ENCODE measurements around the gene MTTP. TPM values are rescaled to one million over a fixed set of nuclear protein-coding genes. Genes with fewer than 3 reads are reported as not detected.

Gene MTTP
- total and polyA plus RNA-seq, 3 experiments from 2014 or later, result not detected

DNA sequence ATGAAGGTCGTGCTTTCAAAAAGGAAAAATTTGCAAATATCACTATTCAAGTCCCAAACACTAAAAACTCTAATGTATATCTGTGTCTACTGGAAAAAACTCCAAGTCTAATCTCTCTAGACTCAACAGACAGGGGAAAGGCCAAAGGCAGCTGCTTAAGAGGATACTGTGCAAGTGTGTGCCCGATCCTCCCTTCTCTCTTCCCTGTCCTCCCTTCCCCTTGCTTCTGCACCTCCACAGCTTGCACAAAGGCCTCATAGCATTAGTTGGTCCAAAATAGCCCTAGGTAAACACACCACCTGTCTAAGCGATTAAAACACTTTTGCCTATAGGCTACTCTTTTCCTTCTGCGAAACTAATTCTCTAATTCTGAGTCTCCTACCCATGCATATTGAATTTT is 72.4 kb downstream of the MTTP start:
- no peaks in the 10 kb centered on the region for H3K9me3 Mint-ChIP-seq
- H3K36me3 Mint-ChIP-seq, result no peaks in the 10 kb centered on the region
- CTCF ChIA-PET, result no interaction called here
- Histone ChIP-seq H3K36me3 (ENCODE audit: insufficient read depth, low read length) (no peaks in the 10 kb centered on the region), H3K4me3 (ENCODE audit: low read length) (no peak overlapping the region), H3K4me1 (ENCODE audit: insufficient read depth, low read length) (no peaks in the 10 kb centered on the region), H3K27ac (ENCODE audit: low read depth, low read length) (no peak overlapping the region), H3K27me3 (ENCODE audit: insufficient read depth, low read length, poor library complexity, severe bottlenecking) (no peaks in the 10 kb centered on the region), H3K9me3 (ENCODE audit: low read length) (no peaks in the 10 kb centered on the region)
- POLR2A ChIA-PET, result no interaction called here
- DNase-seq, result no peak
- H3K4me3 Mint-ChIP-seq, result no peak overlapping the region
- no peaks in the 10 kb centered on the region for H3K4me1 Mint-ChIP-seq
- peaks cover 5 to 7% of the 10 kb centered on the region in 2 donors for H3K27me3 Mint-ChIP-seq
- peak overlapping the region in 1 of 8 donors; percentile 15 for H3K27ac Mint-ChIP-seq

DNA sequence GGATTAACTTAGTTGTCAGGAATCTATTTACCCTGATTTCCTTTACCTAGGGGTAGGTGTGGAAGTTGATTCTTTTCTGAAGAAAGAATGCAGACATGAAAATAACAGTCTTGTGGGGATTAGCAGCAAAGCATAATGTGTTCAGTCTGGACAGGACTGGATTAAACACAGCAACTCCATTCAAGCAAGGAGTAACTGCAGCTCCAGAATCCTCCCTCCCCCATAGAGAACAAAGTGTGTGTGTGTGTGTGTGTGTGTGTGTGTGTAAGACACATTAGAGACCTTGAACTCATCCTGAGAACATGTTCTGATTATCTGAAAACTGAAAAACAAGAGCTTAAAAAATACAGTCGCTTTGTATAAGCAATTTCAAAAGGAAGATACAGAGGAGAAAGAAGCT is 73.7 kb downstream of the MTTP start:
- ChIA-PET CTCF (no interaction called here), POLR2A (no interaction called here)
- Histone ChIP-seq H3K4me3 (ENCODE audit: low read length) (no peak overlapping the region), H3K27me3 (ENCODE audit: insufficient read depth, low read length, poor library complexity, severe bottlenecking) (no peaks in the 10 kb centered on the region), H3K4me1 (ENCODE audit: insufficient read depth, low read length) (no peaks in the 10 kb centered on the region), H3K27ac (ENCODE audit: low read depth, low read length) (no peak overlapping the region), H3K36me3 (ENCODE audit: insufficient read depth, low read length) (no peaks in the 10 kb centered on the region), H3K9me3 (ENCODE audit: low read length) (no peaks in the 10 kb centered on the region)
- Mint-ChIP-seq H3K36me3 (no peaks in the 10 kb centered on the region), H3K4me3 (no peak overlapping the region), H3K9me3 (no peaks in the 10 kb centered on the region), H3K27ac (no peak overlapping the region), H3K27me3 (peaks cover under 1 to 5% of the 10 kb centered on the region in 2 donors), H3K4me1 (no peaks in the 10 kb centered on the region)
- DNase-seq, result no peak

DNA sequence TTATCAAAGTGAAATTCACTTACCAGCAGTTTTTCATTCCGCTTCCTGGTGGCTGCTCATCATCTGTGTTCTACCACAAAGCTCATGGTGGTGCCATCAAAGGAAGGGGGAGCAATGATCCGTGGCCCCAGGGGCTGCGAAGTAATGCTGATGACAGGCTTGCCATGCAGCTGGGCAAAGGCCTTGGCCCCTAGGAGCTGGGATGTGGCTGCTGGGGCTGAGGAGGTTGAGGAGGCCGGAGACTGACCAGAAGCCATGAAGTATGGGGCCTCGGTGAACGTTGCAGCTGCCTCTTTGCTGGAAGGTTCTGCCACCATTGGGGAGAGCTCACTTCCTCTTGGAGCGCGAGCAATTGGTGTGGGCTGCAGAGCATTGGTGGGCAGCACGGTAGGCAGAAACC is 74.6 kb downstream of the MTTP start:
- Histone ChIP-seq H3K9me3 (ENCODE audit: low read length) (no peaks in the 10 kb centered on the region), H3K27me3 (ENCODE audit: insufficient read depth, low read length, poor library complexity, severe bottlenecking) (no peaks in the 10 kb centered on the region), H3K4me1 (ENCODE audit: insufficient read depth, low read length) (no peaks in the 10 kb centered on the region), H3K27ac (ENCODE audit: low read depth, low read length) (no peak overlapping the region), H3K4me3 (ENCODE audit: low read length) (no peak overlapping the region), H3K36me3 (ENCODE audit: insufficient read depth, low read length) (no peaks in the 10 kb centered on the region)
- no peak for DNase-seq
- H3K27me3 Mint-ChIP-seq, result peaks cover 0 to 3% of the 10 kb centered on the region in 2 donors
- ChIA-PET CTCF (no interaction called here), POLR2A (no interaction called here)
- no peak overlapping the region for H3K4me3 Mint-ChIP-seq
- no peaks in the 10 kb centered on the region for H3K36me3 Mint-ChIP-seq
- H3K9me3 Mint-ChIP-seq, result no peaks in the 10 kb centered on the region
- no peak overlapping the region for H3K27ac Mint-ChIP-seq
- H3K4me1 Mint-ChIP-seq, result no peaks in the 10 kb centered on the region

DNA sequence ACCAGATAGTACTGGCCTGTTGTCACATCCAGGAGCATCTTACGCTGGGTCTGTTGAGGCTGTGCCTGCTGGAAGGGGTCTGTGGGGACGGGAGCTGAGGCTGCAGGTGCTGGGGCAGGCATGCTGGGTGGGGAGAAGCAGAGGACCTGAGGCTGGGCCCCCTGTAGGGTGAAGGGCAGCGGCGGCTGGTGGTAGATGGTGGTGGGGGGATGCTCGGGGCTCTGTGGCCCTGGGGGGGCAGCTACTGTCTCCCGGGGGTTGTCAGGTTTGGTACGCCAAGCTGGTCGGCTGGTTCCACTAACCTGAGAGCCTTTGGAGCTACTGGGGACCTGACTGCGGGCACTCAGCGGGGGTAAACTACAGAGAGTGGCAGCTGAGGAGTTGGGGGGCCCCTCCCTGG is 75.2 kb downstream of the MTTP start:
- Mint-ChIP-seq H3K4me3 (no peak overlapping the region), H3K9me3 (no peaks in the 10 kb centered on the region), H3K4me1 (no peaks in the 10 kb centered on the region), H3K27me3 (peaks cover 0 to under 1% of the 10 kb centered on the region in 2 donors), H3K27ac (no peak overlapping the region), H3K36me3 (no peaks in the 10 kb centered on the region)
- Histone ChIP-seq H3K4me3 (ENCODE audit: low read length) (no peak overlapping the region), H3K27ac (ENCODE audit: low read depth, low read length) (no peak overlapping the region), H3K27me3 (ENCODE audit: insufficient read depth, low read length, poor library complexity, severe bottlenecking) (no peaks in the 10 kb centered on the region), H3K36me3 (ENCODE audit: insufficient read depth, low read length) (no peaks in the 10 kb centered on the region), H3K9me3 (ENCODE audit: low read length) (no peaks in the 10 kb centered on the region), H3K4me1 (ENCODE audit: insufficient read depth, low read length) (no peaks in the 10 kb centered on the region)
- no peak for DNase-seq
- ChIA-PET CTCF (no interaction called here), POLR2A (no interaction called here)

DNA sequence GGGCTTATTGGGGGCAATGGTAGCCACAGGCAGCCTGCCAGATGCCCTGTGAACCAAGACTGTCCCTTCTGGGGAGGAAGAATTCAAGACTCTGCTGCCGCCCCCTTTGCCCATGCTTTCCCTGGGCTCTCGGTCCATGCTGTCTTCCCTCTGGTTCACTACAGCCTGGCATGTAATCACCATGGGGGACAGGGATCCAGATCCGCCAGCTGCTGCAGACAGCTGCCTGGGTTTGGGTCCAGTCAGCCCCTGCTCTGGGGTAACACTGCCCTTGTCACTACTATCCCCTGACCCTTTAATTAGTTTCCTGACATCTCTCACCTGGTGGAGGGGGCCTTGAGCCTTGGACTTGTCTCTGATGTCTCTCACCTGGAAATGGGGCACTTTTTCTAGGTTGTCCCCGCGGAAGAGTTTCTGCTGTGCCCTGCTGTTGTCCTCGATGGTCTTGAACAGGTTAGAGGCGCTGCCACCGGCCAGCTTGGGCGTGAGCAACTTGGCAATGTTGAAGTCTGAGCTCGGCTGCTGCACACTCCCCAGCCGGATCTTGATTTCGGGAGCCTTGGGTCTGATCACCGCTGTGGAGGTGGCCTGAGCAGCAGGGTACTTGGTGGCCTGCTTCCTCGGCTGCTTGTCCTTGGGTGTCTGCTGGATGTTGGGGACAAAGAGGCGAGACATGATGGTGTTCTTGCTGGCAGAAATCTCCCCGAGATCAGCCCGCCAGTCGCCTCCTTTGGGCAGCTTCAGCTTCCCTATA is 76.6 kb downstream of the MTTP start:
- H3K27ac Mint-ChIP-seq, result no peak overlapping the region
- no peaks in the 10 kb centered on the region for H3K9me3 Mint-ChIP-seq
- Histone ChIP-seq H3K27ac (ENCODE audit: low read depth, low read length) (no peak overlapping the region), H3K4me1 (ENCODE audit: insufficient read depth, low read length) (no peaks in the 10 kb centered on the region), H3K4me3 (ENCODE audit: low read length) (no peak overlapping the region), H3K27me3 (ENCODE audit: insufficient read depth, low read length, poor library complexity, severe bottlenecking) (no peaks in the 10 kb centered on the region), H3K36me3 (ENCODE audit: insufficient read depth, low read length) (no peaks in the 10 kb centered on the region), H3K9me3 (ENCODE audit: low read length) (no peaks in the 10 kb centered on the region)
- CTCF ChIA-PET, result no interaction called here
- no peak for DNase-seq
- no peak overlapping the region for H3K4me3 Mint-ChIP-seq
- no peaks in the 10 kb centered on the region for H3K36me3 Mint-ChIP-seq
- peaks cover 0 to 3% of the 10 kb centered on the region in 2 donors for H3K27me3 Mint-ChIP-seq
- H3K4me1 Mint-ChIP-seq, result no peaks in the 10 kb centered on the region
- POLR2A ChIA-PET, result no interaction called here

DNA sequence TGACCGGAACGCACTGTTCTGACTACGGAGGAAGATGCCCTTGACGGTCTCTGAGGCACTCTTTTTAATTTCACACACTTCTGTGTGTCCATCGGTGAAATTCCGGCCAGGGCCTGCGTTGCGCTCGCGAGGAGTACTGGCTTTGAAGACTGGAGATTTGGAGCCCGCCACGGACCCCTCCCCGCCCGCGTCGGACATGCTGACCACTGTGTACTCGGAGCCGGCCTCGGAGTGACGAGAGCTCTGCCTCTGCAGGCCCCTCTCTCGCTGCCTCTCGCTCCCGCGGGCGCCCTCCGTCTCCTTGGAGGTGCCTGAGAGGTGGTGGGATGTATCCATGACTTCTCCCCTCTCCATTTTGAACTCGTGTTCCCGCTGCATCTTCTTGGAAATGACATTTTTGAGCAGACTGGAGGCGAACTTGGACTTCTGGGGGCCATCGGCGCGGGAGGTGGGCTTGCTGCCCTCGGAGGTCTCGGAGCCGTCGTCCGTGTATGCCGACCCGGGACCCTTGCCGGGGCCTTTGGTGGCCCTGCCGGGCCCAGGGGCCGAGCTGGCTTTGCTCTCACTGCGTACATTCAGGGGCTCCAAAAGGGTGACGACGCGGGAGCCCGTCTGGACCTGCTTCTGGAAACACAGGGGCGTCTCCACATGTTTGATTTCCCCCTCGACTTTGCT is 77.3 kb downstream of the MTTP start:
- H3K27me3 ChIP-seq (ENCODE audit: insufficient read depth, low read length, poor library complexity, severe bottlenecking), result no peaks in the 10 kb centered on the region
- no peaks in the 10 kb centered on the region for H3K9me3 Mint-ChIP-seq
- no peaks in the 10 kb centered on the region for H3K36me3 ChIP-seq (ENCODE audit: insufficient read depth, low read length)
- H3K9me3 ChIP-seq (ENCODE audit: low read length), result no peaks in the 10 kb centered on the region
- no peak overlapping the region for H3K4me3 ChIP-seq (ENCODE audit: low read length)
- no peaks in the 10 kb centered on the region for H3K4me1 ChIP-seq (ENCODE audit: insufficient read depth, low read length)
- ChIA-PET CTCF (no interaction called here), POLR2A (no interaction called here)
- H3K27me3 Mint-ChIP-seq, result peaks cover 0 to 5% of the 10 kb centered on the region in 2 donors
- no peak overlapping the region for H3K4me3 Mint-ChIP-seq
- no peaks in the 10 kb centered on the region for H3K36me3 Mint-ChIP-seq
- H3K4me1 Mint-ChIP-seq, result no peaks in the 10 kb centered on the region
- H3K27ac Mint-ChIP-seq, result no peak overlapping the region
- no peak for DNase-seq
- no peak overlapping the region for H3K27ac ChIP-seq (ENCODE audit: low read depth, low read length)

DNA sequence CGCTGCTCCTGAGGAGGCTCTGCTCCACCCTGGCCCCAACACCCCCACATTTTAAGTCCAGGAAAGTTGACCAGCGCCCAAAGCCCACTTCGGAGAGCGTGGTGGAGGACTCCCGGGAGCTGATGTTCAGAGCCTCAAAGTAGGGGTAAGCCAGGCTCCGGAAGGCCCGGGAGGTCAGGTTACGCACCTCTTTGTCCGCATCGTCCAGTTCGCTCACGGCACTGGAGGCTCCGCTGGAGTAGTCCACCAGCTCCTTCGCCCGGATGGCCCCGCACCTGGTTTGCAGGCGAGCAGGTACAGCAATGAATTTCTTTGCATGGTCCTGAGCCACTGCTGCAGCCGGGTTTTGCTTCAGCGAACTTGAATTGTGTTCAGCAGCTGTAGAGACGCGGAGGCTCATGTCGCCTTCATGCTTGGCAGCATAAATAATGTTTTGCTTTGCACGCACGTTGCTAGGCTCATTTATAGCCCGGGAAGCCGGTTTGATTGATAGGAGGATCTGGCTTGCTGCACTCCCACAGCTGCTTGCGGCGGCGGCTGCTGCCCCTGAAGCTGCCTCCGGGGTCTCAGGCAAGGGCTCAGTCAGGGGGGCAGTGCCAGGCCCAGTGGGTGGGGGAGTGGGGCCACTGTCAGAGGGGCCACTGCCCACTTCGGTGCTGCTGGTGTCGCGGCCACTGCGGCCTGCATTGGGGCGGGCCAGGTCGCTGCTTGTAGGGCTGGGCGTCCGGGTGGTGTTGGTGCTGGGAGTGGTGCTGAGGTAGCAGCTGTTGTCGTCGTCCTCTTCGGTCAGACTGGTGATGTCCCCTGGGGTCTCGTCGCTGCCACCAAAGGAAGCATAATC is 78.2 kb downstream of the MTTP start:
- Mint-ChIP-seq H3K36me3 (no peaks in the 10 kb centered on the region), H3K9me3 (no peaks in the 10 kb centered on the region), H3K4me3 (no peak overlapping the region), H3K4me1 (no peaks in the 10 kb centered on the region), H3K27ac (no peak overlapping the region), H3K27me3 (peaks cover 0 to 5% of the 10 kb centered on the region in 2 donors)
- DNase-seq, result no peak
- Histone ChIP-seq H3K27ac (ENCODE audit: low read depth, low read length) (no peak overlapping the region), H3K27me3 (ENCODE audit: insufficient read depth, low read length, poor library complexity, severe bottlenecking) (no peaks in the 10 kb centered on the region), H3K4me1 (ENCODE audit: insufficient read depth, low read length) (no peaks in the 10 kb centered on the region), H3K4me3 (ENCODE audit: low read length) (no peak overlapping the region), H3K36me3 (ENCODE audit: insufficient read depth, low read length) (no peaks in the 10 kb centered on the region), H3K9me3 (ENCODE audit: low read length) (no peaks in the 10 kb centered on the region)
- ChIA-PET POLR2A (no interaction called here), CTCF (no interaction called here)

DNA sequence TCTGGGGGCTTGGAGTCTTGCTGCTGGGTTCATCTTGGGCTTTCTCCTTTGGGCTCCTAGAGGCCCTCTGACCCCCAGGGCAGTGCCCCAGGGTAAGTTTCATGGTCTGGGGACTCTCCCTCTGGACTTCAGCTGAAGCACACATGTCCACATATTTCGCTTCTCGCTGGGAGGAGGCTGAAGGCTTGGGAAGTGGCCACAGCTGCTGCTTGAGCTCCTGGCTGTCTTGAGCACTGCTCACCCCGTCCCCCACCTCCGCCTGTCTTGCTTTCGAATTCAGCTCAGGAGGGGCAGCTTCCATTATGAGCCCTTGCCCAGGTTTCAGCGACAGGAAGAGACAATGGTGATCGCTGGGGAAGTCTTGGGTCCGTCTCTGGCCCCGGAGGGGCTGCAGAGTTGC is 79.3 kb downstream of the MTTP start:
- no peak overlapping the region for H3K27ac Mint-ChIP-seq

More for the DNA sequence above, 79.3 kb downstream of the MTTP start:
- Mint-ChIP-seq H3K27me3 (peaks cover 0 to 5% of the 10 kb centered on the region in 2 donors), H3K4me1 (no peaks in the 10 kb centered on the region), H3K4me3 (no peak overlapping the region), H3K9me3 (no peaks in the 10 kb centered on the region), H3K36me3 (no peaks in the 10 kb centered on the region)
- no peaks in the 10 kb centered on the region for H3K36me3 ChIP-seq (ENCODE audit: insufficient read depth, low read length)
- no peaks in the 10 kb centered on the region for H3K9me3 ChIP-seq (ENCODE audit: low read length)
- H3K4me1 ChIP-seq (ENCODE audit: insufficient read depth, low read length), result no peaks in the 10 kb centered on the region
- H3K27ac ChIP-seq (ENCODE audit: low read depth, low read length), result no peak overlapping the region
- H3K4me3 ChIP-seq (ENCODE audit: low read length), result no peak overlapping the region
- ChIA-PET POLR2A (no interaction called here), CTCF (no interaction called here)
- DNase-seq, result no peak
- no peaks in the 10 kb centered on the region for H3K27me3 ChIP-seq (ENCODE audit: insufficient read depth, low read length, poor library complexity, severe bottlenecking)
